GM13976 (cell line): ENCODE measurements around the gene SFXN5.
"Not testable (repeated sequence)": the region's sequence is repeated elsewhere in the genome, so short reads cannot be mapped to it uniquely, and the experiment has no call there.

Experiments
- DNase-seq: peaks from one replicate; pipeline ENCODE4 v3.0.0; 2012; ENCODE audit warnings: low spot score
- in situ Hi-C: fragments of 300-500 bp; cut with MboI; formaldehyde crosslinking; loops from one replicate; pipeline ENCODE4 v1.12.0; 2022; ENCODE audit warnings: low sequenced_read_pairs, mixed read lengths, inconsistent platforms; ENCODE audit not compliant: unreplicated experiment
- TF ChIP-seq, protein P1 (sequence below): IDR thresholded peaks from 2 replicates; pipeline ENCODE4 v1.5.1; 2012; ENCODE audit warnings: borderline replicate concordance, mild to moderate bottlenecking; ENCODE audit not compliant: insufficient read depth; ENCODE audit errors: extremely low read depth, missing control alignments, control extremely low read depth

The SFXN5 gene

GRCh38 chr2:73071360-73072128, at the start of gene SFXN5:
SFXN5 (minus strand) TSS chr2:73071712; CDS start chr2:73071705, 7 bp downstream.
- TF ChIP-seq, protein P1, sequence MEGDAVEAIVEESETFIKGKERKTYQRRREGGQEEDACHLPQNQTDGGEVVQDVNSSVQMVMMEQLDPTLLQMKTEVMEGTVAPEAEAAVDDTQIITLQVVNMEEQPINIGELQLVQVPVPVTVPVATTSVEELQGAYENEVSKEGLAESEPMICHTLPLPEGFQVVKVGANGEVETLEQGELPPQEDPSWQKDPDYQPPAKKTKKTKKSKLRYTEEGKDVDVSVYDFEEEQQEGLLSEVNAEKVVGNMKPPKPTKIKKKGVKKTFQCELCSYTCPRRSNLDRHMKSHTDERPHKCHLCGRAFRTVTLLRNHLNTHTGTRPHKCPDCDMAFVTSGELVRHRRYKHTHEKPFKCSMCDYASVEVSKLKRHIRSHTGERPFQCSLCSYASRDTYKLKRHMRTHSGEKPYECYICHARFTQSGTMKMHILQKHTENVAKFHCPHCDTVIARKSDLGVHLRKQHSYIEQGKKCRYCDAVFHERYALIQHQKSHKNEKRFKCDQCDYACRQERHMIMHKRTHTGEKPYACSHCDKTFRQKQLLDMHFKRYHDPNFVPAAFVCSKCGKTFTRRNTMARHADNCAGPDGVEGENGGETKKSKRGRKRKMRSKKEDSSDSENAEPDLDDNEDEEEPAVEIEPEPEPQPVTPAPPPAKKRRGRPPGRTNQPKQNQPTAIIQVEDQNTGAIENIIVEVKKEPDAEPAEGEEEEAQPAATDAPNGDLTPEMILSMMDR, result peak; percentile 1
- in situ Hi-C loops, result no loop called here

DNA sequence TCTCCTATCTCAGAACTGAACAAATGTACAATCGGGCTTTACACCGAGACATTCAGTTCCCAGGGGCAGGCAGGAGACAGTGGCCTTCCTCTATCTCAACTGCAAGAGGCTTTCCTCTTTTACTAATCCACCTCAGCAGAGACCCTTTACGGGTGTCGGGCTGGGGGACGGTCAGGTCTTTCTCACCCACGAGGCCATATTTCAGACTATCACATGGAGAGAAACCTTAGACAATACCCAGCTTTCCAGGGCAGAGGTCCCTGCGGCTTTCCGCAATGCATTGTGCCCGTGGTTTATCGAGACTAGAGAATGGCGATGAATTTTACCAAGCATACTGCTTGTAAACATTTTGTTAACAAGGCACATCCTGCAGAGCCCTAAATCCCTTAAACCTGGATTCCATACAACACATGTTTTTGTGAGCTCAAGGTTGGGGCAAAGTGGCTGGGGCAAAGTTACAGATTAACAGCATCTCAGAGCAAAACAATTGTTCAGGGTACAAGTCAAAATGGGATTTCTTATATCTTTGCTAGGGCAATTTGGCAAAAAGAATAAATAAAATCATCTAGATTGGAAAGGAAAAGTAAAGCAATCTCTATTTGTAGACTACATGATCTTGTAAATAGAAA, 48.2 kb upstream of the SFXN5 start:
- in situ Hi-C loops, DNase-seq: not testable (repeated sequence)

More at GRCh38 chr2:73071360-73072128, at the start of gene SFXN5:
- DNase-seq, result peak; percentile 99

GRCh38 chr2:73117441-73117840, 45.9 kb upstream of the SFXN5 start:
- TF ChIP-seq, protein P1, result no peak
- DNase-seq, result no peak
- in situ Hi-C loops, result no loop called here

- no peak for DNase-seq
- in situ Hi-C loops, result no loop called here
- TF ChIP-seq, protein P1, result no peak
These were observed 44.9 kb upstream of the SFXN5 start for GRCh38 chr2:73116182-73116960.

- TF ChIP-seq, protein P1, result no peak
- in situ Hi-C loops, result no loop called here
- DNase-seq, result no peak
These were observed 42.9 kb upstream of the SFXN5 start for GRCh38 chr2:73114273-73114867.

- peak; percentile 83 for DNase-seq
- in situ Hi-C loops, result no loop called here
- TF ChIP-seq, protein P1, result no peak
These were observed 41.7 kb upstream of the SFXN5 start, which contains the start of gene RAB11FIP5 for GRCh38 chr2:73112913-73113854. RAB11FIP5 (minus strand) TSS chr2:73112948; CDS start chr2:73112777, 171 bp downstream.
